Uterus (tissue), 2 donors: Measurements from ENCODE around the gene BDH1.

Source experiments
- POLR2A ChIP-seq, 2 donors: fragments of 450-650 bp; IDR thresholded peaks; one replicate each; pipeline ENCODE4 v1.6.1; 2016; ENCODE audit warnings: antibody characterized with exemption in 2 of 2, mild to moderate bottlenecking in 1 of 2, moderate library complexity in 1 of 2
- TF ChIP-seq, protein P1 (sequence below), 4 experiments: fragments of 200-600 bp in 2 of 4; fragments of 450-650 bp in 2 of 4; sonication (generic) in 2 of 4; IDR thresholded peaks; one replicate each; pipeline ENCODE4 v1.5.1; 2016 to 2019; ENCODE audit warnings: antibody characterized with exemption in 4 of 4, mild to moderate bottlenecking in 2 of 4, moderate library complexity in 1 of 4

DNA sequence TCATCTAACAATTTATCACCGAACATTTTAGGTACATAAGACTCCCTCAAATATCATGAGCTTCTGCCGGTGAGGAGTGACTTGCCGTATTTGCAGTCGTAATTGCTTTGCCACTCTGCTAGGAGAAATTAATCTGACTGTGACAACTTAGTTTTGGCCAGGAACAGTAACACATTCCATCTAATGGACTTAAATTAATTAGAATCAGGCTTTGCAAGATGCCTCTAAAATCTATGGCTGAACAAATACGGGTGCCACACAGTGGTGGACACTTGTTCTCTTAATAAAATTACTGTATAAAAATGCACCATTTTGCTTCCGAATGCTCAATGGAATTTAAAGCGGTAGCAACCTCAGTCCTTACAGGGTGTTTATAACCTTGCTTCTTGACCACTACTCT lies 27.6 kb upstream of the BDH1 start:
- no peak for TF ChIP-seq POLR2A (IDR thresholded peaks at IDR 0.05)
- TF ChIP-seq, protein P1, sequence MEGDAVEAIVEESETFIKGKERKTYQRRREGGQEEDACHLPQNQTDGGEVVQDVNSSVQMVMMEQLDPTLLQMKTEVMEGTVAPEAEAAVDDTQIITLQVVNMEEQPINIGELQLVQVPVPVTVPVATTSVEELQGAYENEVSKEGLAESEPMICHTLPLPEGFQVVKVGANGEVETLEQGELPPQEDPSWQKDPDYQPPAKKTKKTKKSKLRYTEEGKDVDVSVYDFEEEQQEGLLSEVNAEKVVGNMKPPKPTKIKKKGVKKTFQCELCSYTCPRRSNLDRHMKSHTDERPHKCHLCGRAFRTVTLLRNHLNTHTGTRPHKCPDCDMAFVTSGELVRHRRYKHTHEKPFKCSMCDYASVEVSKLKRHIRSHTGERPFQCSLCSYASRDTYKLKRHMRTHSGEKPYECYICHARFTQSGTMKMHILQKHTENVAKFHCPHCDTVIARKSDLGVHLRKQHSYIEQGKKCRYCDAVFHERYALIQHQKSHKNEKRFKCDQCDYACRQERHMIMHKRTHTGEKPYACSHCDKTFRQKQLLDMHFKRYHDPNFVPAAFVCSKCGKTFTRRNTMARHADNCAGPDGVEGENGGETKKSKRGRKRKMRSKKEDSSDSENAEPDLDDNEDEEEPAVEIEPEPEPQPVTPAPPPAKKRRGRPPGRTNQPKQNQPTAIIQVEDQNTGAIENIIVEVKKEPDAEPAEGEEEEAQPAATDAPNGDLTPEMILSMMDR (IDR thresholded peaks at IDR 0.05): no peak
